Activated T-cell treated with anti-CD3 and anti-CD28 coated beads, Interleukin-2, amount 50 U/mL, for 4 hours (primary cell): ENCODE measurements around the gene CPA1. TPM values are rescaled to one million over a fixed set of nuclear protein-coding genes. Genes with fewer than 3 reads are reported as not detected.
A peak's percentile ranks its signal among the peaks of the same experiment; 100 is the strongest.

Experiments
- ATAC-seq, 2 donors: fragments of 200-7000 bp; cut with Tn5 transposase; one replicate each; pipeline ENCODE4 v1.10.0; 2021
- DNase-seq: peaks from one replicate; pipeline ENCODE4 v3.0.0-alpha.2; 2020
- H3K27me3 Mint-ChIP-seq: one replicate; pipeline ENCODE4 v1.8.0; 2021; ENCODE audit warnings: low read depth, mixed read lengths
- H3K36me3 Mint-ChIP-seq: one replicate; pipeline ENCODE4 v1.8.0; 2022; ENCODE audit warnings: mixed read lengths; ENCODE audit not compliant: insufficient read depth
- H3K4me1 Mint-ChIP-seq: one replicate; pipeline ENCODE4 v1.8.0; 2021; ENCODE audit warnings: low read depth, mixed read lengths
- H3K4me3 Mint-ChIP-seq: one replicate; pipeline ENCODE4 v1.8.0; 2021; ENCODE audit warnings: mild to moderate bottlenecking, moderate library complexity, mixed read lengths
- H3K9me3 Mint-ChIP-seq: one replicate; pipeline ENCODE4 v1.8.0; 2021; ENCODE audit warnings: mixed read lengths
- total RNA-seq, 3 donors: library from RNA; stranded (reverse); gene quantifications; one replicate each; pipeline ENCODE4 v1.2.1, GENCODE V29; 2021

The CPA1 gene
- 10 to 100 TPM in 1 of 3 donors, 1 to 10 TPM in 2; 4.9 to 11.6 (median 7.4) TPM for total RNA-seq

GRCh38 chr7:130379921-130380860 lies at the start of gene CPA1:
Gene CPA1 (plus strand): TSS chr7:130380494. CDS start chr7:130380521, 27 bp downstream.
- DNase-seq (no peak), ATAC-seq (no peak)
- peaks cover 3% of the 10 kb centered on the region for H3K27me3 Mint-ChIP-seq
- H3K4me1 Mint-ChIP-seq = no peaks in the 10 kb centered on the region
- H3K9me3 Mint-ChIP-seq = peaks cover 7% of the 10 kb centered on the region
- no peaks in the 10 kb centered on the region for H3K36me3 Mint-ChIP-seq
- H3K4me3 Mint-ChIP-seq = no peak within 1 kb of the TSS

GRCh38 chr7:130332259-130333053 lies 47.8 kb upstream of the CPA1 start:
- Mint-ChIP-seq H3K36me3 (no peaks in the 10 kb centered on the region), H3K4me1 (no peaks in the 10 kb centered on the region), H3K27me3 (no peaks in the 10 kb centered on the region), H3K4me3 (no peak overlapping the region), H3K9me3 (no peaks in the 10 kb centered on the region)
- ATAC-seq (no peak), DNase-seq (no peak)

DNA sequence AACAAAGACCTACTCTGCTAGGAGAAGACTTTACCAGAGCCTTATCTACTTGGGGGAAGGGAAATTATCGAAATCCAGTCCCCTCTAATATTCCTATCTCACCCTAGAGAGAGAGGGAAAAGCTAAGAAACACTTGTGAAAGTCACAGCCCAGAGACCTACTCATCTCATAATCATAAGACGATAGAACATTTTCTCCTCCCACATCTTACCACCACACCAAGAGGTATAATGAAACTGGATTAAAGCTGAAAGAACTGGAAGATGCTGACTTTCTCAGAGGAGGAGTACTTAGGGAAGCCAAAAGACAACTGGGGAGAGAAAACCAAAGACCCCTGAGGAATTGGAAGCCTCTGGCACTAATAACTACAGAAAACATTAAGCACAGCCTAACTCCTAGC lies 46.5 kb upstream of the CPA1 start:
- no peaks in the 10 kb centered on the region for H3K9me3 Mint-ChIP-seq
- H3K27me3 Mint-ChIP-seq = no peaks in the 10 kb centered on the region
- H3K4me1 Mint-ChIP-seq = no peaks in the 10 kb centered on the region
- peak in 1 of 2 donors; percentile 21 for ATAC-seq
- H3K36me3 Mint-ChIP-seq = no peaks in the 10 kb centered on the region
- no peak for DNase-seq
- H3K4me3 Mint-ChIP-seq = no peak overlapping the region

DNA sequence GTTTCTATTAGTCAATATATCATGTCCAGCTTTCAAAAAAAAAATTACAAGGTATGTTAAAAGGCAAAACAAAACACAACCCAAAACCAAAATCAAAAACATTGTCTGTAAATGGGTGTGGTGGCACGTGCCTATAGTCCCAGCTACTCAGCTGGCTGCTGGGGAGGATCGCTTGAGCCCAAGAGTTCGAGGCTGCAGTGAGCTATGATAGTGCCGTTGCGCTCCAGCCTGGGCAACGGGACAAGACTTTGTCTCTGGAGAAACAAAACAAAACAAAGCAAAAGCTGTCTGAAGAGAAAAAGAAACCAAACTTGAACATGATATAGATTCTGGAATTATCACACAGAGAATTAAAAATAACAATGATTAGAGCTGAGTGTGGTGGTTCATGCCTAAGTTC lies 46.0 kb upstream of the CPA1 start:
- ATAC-seq (no peak), DNase-seq (no peak)
- Mint-ChIP-seq H3K36me3 (no peaks in the 10 kb centered on the region), H3K27me3 (no peaks in the 10 kb centered on the region), H3K4me3 (no peak overlapping the region), H3K9me3 (no peaks in the 10 kb centered on the region), H3K4me1 (no peaks in the 10 kb centered on the region)

DNA sequence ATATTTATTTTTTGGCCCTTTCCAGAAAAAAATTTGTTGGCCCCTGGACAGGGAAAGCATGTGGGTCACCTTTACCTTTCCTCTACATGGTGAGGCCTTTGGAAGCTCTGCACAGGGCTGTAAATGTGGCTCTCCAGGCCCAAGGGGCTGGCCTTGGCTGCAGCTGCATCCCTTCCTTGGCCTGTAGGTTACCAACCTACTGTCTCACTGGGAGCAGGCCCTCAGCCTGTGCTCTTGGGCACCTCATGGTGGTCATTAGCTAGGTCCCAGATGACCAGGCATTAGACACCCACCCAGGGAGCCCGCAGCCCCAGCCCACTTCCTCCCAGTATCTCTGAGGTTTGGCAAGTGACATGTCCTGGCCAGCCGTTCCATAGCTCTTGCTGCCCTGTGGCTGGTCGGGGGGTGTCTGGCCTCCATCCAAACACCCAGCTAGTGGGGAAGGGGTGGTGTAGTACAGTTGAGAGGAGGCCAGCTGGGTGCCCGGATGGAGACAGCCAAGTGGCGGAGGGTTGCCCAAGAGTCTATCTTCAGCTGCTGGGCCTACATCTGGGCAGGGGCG lies 42.8 kb upstream of the CPA1 start:
- H3K4me1 Mint-ChIP-seq = no peaks in the 10 kb centered on the region
- H3K4me3 Mint-ChIP-seq = no peak overlapping the region
- ATAC-seq = no peak
- no peaks in the 10 kb centered on the region for H3K36me3 Mint-ChIP-seq
- DNase-seq = no peak
- no peaks in the 10 kb centered on the region for H3K27me3 Mint-ChIP-seq
- no peaks in the 10 kb centered on the region for H3K9me3 Mint-ChIP-seq

DNA sequence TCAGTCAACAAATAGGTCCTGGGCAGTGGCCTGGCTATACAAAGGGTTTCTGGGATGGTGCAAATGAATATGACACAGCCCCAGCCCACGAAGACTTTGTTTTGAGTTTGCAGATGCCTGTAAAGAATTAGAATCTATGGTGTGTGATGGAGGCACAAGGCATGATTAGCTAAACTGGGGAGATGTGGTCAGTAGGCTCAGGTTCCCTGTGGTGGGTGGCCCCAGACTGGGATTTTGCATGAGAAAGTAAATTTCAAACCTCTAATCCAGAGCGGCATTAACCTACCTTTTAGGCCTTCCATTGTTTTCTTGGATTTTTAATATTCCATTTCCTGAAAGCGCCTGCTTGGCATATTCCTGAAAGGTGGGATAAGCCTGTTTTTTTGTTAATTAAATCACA lies 42.1 kb upstream of the CPA1 start:
- Mint-ChIP-seq H3K36me3 (no peaks in the 10 kb centered on the region), H3K4me3 (no peak overlapping the region), H3K4me1 (no peaks in the 10 kb centered on the region), H3K9me3 (no peaks in the 10 kb centered on the region), H3K27me3 (no peaks in the 10 kb centered on the region)
- DNase-seq (no peak), ATAC-seq (no peak)

- Mint-ChIP-seq H3K27me3 (no peaks in the 10 kb centered on the region), H3K9me3 (no peaks in the 10 kb centered on the region), H3K4me1 (no peaks in the 10 kb centered on the region), H3K36me3 (no peaks in the 10 kb centered on the region), H3K4me3 (no peak overlapping the region)
- ATAC-seq (no peak), DNase-seq (no peak)
These were observed 38.4 kb upstream of the CPA1 start for GRCh38 chr7:130341882-130342281.

GRCh38 chr7:130342701-130343380 lies 37.5 kb upstream of the CPA1 start:
- Mint-ChIP-seq H3K36me3 (no peaks in the 10 kb centered on the region), H3K27me3 (peaks cover 1% of the 10 kb centered on the region), H3K9me3 (no peaks in the 10 kb centered on the region), H3K4me3 (no peak overlapping the region), H3K4me1 (no peaks in the 10 kb centered on the region)
- DNase-seq = no peak
- no peak for ATAC-seq

GRCh38 chr7:130344271-130344866 lies 35.9 kb upstream of the CPA1 start, which contains the start of gene CPA5:
Gene CPA5 (plus strand): TSS chr7:130344816. CDS start chr7:130346486, 1,670 bp downstream.
- DNase-seq (no peak), ATAC-seq (no peak)
- H3K36me3 Mint-ChIP-seq = no peaks in the 10 kb centered on the region
- no peaks in the 10 kb centered on the region for H3K4me1 Mint-ChIP-seq
- no peaks in the 10 kb centered on the region for H3K9me3 Mint-ChIP-seq
- no peak within 1 kb of the TSS for H3K4me3 Mint-ChIP-seq
- peaks cover 2% of the 10 kb centered on the region for H3K27me3 Mint-ChIP-seq

GRCh38 chr7:130345136-130345535 lies 35.2 kb upstream of the CPA1 start:
- Mint-ChIP-seq H3K4me1 (peaks cover 2% of the 10 kb centered on the region), H3K9me3 (no peaks in the 10 kb centered on the region), H3K36me3 (no peaks in the 10 kb centered on the region), H3K27me3 (peaks cover 2% of the 10 kb centered on the region), H3K4me3 (no peak overlapping the region)
- DNase-seq = no peak
- no peak for ATAC-seq

- ATAC-seq = no peak
- H3K4me3 Mint-ChIP-seq = no peak overlapping the region
- H3K4me1 Mint-ChIP-seq = peaks cover 3% of the 10 kb centered on the region
- no peaks in the 10 kb centered on the region for H3K9me3 Mint-ChIP-seq
- peaks cover 4% of the 10 kb centered on the region for H3K27me3 Mint-ChIP-seq
- no peak for DNase-seq
- H3K36me3 Mint-ChIP-seq = no peaks in the 10 kb centered on the region
These were observed 34.6 kb upstream of the CPA1 start for GRCh38 chr7:130345725-130346124.

DNA sequence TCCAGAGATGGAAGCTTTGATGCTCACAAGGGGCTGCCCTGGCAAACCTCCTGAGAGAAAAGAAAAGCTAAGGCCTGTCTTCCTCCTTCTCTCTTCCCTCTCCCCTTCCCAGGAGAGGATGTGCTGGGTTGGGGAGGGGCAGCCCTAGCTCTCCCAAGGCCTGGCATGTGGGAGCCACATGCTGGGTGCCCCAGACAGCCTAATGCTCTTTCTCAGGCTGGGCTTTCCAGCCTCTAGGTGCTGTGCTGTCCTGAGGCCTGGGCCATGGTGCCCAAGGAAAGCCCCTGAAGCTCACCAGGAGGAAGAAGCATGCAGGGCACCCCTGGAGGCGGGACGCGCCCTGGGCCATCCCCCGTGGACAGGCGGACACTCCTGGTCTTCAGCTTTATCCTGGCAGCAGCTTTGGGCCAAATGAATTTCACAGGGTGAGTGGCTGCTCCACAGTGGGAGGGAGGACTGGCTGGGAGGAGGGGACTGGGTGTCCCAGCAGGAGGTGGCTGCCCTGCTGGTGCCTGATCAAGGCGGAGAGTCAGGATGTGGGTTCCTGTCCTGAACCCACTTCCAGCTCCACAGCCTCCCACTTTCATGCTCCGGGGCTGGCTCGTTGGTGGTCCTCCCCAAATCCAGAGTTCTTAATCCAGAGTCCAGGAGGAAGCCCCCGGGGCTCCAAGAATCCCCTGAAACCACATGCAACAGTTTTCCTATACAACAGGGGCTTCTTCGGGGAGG lies 34.0 kb upstream of the CPA1 start:
- DNase-seq (no peak), ATAC-seq (no peak)
- Mint-ChIP-seq H3K4me3 (no peak overlapping the region), H3K27me3 (peaks cover 8% of the 10 kb centered on the region), H3K4me1 (peaks cover 8% of the 10 kb centered on the region), H3K9me3 (no peaks in the 10 kb centered on the region), H3K36me3 (no peaks in the 10 kb centered on the region)

- Mint-ChIP-seq H3K27me3 (peaks cover 10% of the 10 kb centered on the region), H3K36me3 (no peaks in the 10 kb centered on the region), H3K4me1 (peaks cover 10% of the 10 kb centered on the region), H3K4me3 (no peak overlapping the region), H3K9me3 (no peaks in the 10 kb centered on the region)
- no peak for ATAC-seq
- no peak for DNase-seq
These were observed 33.4 kb upstream of the CPA1 start for GRCh38 chr7:130346941-130347340.
